ENCODE data around the gene SMIM12.

The SMIM12 gene

GRCh38 chr1:34884961-34885360, 25.4 kb upstream of the SMIM12 start:
- Histone ChIP-seq H3K4me1 (ENCODE audit: insufficient read depth, low read length) (no peaks in the 10 kb centered on the region), H3K79me2 (ENCODE audit: insufficient read depth, low read length) (no peaks in the 10 kb centered on the region), H3K4me3 (ENCODE audit: low read depth in 1 of 2, low read length in 2 of 2) (no peak overlapping the region), H3K9me3 (ENCODE audit: insufficient read depth, low read length, severe bottlenecking) (no peaks in the 10 kb centered on the region), H3K36me3 (ENCODE audit: insufficient read depth, low read length) (no peaks in the 10 kb centered on the region), H3K27me3 (ENCODE audit: insufficient read depth, low read length, poor library complexity) (no peaks in the 10 kb centered on the region), H2AFZ (ENCODE audit: low read depth, low read length) (no peak overlapping the region), H4K20me1 (ENCODE audit: insufficient read depth, low read length) (no peaks in the 10 kb centered on the region), H3K4me2 (ENCODE audit: insufficient read depth, low read length) (no peak overlapping the region), H3K9ac (ENCODE audit: low read depth, low read length) (no peak overlapping the region), H3K27ac (ENCODE audit: low read length) (no peak overlapping the region)
- TF ChIP-seq EZH2 (IDR thresholded peaks at IDR 0.05; ENCODE audit: borderline replicate concordance, low read depth, low read length, severe bottlenecking), result no peak
- TF ChIP-seq, protein P1, sequence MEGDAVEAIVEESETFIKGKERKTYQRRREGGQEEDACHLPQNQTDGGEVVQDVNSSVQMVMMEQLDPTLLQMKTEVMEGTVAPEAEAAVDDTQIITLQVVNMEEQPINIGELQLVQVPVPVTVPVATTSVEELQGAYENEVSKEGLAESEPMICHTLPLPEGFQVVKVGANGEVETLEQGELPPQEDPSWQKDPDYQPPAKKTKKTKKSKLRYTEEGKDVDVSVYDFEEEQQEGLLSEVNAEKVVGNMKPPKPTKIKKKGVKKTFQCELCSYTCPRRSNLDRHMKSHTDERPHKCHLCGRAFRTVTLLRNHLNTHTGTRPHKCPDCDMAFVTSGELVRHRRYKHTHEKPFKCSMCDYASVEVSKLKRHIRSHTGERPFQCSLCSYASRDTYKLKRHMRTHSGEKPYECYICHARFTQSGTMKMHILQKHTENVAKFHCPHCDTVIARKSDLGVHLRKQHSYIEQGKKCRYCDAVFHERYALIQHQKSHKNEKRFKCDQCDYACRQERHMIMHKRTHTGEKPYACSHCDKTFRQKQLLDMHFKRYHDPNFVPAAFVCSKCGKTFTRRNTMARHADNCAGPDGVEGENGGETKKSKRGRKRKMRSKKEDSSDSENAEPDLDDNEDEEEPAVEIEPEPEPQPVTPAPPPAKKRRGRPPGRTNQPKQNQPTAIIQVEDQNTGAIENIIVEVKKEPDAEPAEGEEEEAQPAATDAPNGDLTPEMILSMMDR (IDR thresholded peaks at IDR 0.05; ENCODE audit: borderline replicate concordance, extremely low read depth, low read length, poor library complexity, severe bottlenecking), result no peak
- no peak for ATAC-seq (ENCODE audit: insufficient read depth, low read depth)
- no peak for DNase-seq

GRCh38 chr1:34884536-34884935, 25.0 kb upstream of the SMIM12 start:
- Histone ChIP-seq H3K27me3 (ENCODE audit: insufficient read depth, low read length, poor library complexity) (no peaks in the 10 kb centered on the region), H3K4me1 (ENCODE audit: insufficient read depth, low read length) (no peaks in the 10 kb centered on the region), H3K9me3 (ENCODE audit: insufficient read depth, low read length, severe bottlenecking) (no peaks in the 10 kb centered on the region), H3K36me3 (ENCODE audit: insufficient read depth, low read length) (no peaks in the 10 kb centered on the region), H3K9ac (ENCODE audit: low read depth, low read length) (no peak overlapping the region), H3K4me2 (ENCODE audit: insufficient read depth, low read length) (no peak overlapping the region), H4K20me1 (ENCODE audit: insufficient read depth, low read length) (no peaks in the 10 kb centered on the region), H2AFZ (ENCODE audit: low read depth, low read length) (no peak overlapping the region), H3K79me2 (ENCODE audit: insufficient read depth, low read length) (no peaks in the 10 kb centered on the region), H3K27ac (ENCODE audit: low read length) (no peak overlapping the region), H3K4me3 (ENCODE audit: low read depth in 1 of 2, low read length in 2 of 2) (no peak overlapping the region)
- TF ChIP-seq EZH2 (IDR thresholded peaks at IDR 0.05; ENCODE audit: borderline replicate concordance, low read depth, low read length, severe bottlenecking), result no peak
- TF ChIP-seq, protein P1 (IDR thresholded peaks at IDR 0.05; ENCODE audit: borderline replicate concordance, extremely low read depth, low read length, poor library complexity, severe bottlenecking), result no peak
- no peak for ATAC-seq (ENCODE audit: insufficient read depth, low read depth)
- DNase-seq, result no peak

- Histone ChIP-seq H3K4me3 (ENCODE audit: low read depth in 1 of 2, low read length in 2 of 2) (no peak overlapping the region), H2AFZ (ENCODE audit: low read depth, low read length) (no peak overlapping the region), H3K9ac (ENCODE audit: low read depth, low read length) (no peak overlapping the region), H3K27ac (ENCODE audit: low read length) (no peak overlapping the region), H3K27me3 (ENCODE audit: insufficient read depth, low read length, poor library complexity) (peaks cover 3% of the 10 kb centered on the region), H3K36me3 (ENCODE audit: insufficient read depth, low read length) (no peaks in the 10 kb centered on the region), H4K20me1 (ENCODE audit: insufficient read depth, low read length) (no peaks in the 10 kb centered on the region), H3K4me2 (ENCODE audit: insufficient read depth, low read length) (no peak overlapping the region), H3K9me3 (ENCODE audit: insufficient read depth, low read length, severe bottlenecking) (no peaks in the 10 kb centered on the region), H3K79me2 (ENCODE audit: insufficient read depth, low read length) (no peaks in the 10 kb centered on the region), H3K4me1 (ENCODE audit: insufficient read depth, low read length) (no peaks in the 10 kb centered on the region)
- DNase-seq, result no peak
- no peak for TF ChIP-seq EZH2 (IDR thresholded peaks at IDR 0.05; ENCODE audit: borderline replicate concordance, low read depth, low read length, severe bottlenecking)
- TF ChIP-seq, protein P1 (IDR thresholded peaks at IDR 0.05; ENCODE audit: borderline replicate concordance, extremely low read depth, low read length, poor library complexity, severe bottlenecking), result no peak
- ATAC-seq (ENCODE audit: insufficient read depth, low read depth), result no peak
Observed at GRCh38 chr1:34879230-34879629, 19.7 kb upstream of the SMIM12 start.

- Histone ChIP-seq H3K36me3 (ENCODE audit: insufficient read depth, low read length) (no peaks in the 10 kb centered on the region), H3K27me3 (ENCODE audit: insufficient read depth, low read length, poor library complexity) (peaks cover 29% of the 10 kb centered on the region)
Observed at GRCh38 chr1:34876406-34876805, 16.9 kb upstream of the SMIM12 start.

More at GRCh38 chr1:34876406-34876805, 16.9 kb upstream of the SMIM12 start:
- Histone ChIP-seq H3K4me1 (ENCODE audit: insufficient read depth, low read length) (no peaks in the 10 kb centered on the region), H3K79me2 (ENCODE audit: insufficient read depth, low read length) (no peaks in the 10 kb centered on the region), H3K27ac (ENCODE audit: low read length) (no peak overlapping the region), H3K9ac (ENCODE audit: low read depth, low read length) (no peak overlapping the region), H2AFZ (ENCODE audit: low read depth, low read length) (no peak overlapping the region), H3K4me2 (ENCODE audit: insufficient read depth, low read length) (no peak overlapping the region), H3K9me3 (ENCODE audit: insufficient read depth, low read length, severe bottlenecking) (no peaks in the 10 kb centered on the region), H3K4me3 (ENCODE audit: low read depth in 1 of 2, low read length in 2 of 2) (no peak overlapping the region), H4K20me1 (ENCODE audit: insufficient read depth, low read length) (no peaks in the 10 kb centered on the region)
- ATAC-seq (ENCODE audit: insufficient read depth, low read depth) (no peak), DNase-seq (no peak)
- no peak for TF ChIP-seq EZH2 (IDR thresholded peaks at IDR 0.05; ENCODE audit: borderline replicate concordance, low read depth, low read length, severe bottlenecking)

All from DND-41 (cell line).